GM19372 (cell line): ENCODE data around the gene VPS51.
A peak's percentile ranks its signal among the peaks of the same experiment; 100 is the strongest.
"Not testable (repeated sequence)": the region's sequence is repeated elsewhere in the genome, so short reads cannot be mapped to it uniquely, and the experiment has no call there.

Experiments
- ATAC-seq: cut with Tn5 transposase; IDR thresholded peaks from one replicate; pipeline ENCODE4 v1.9.1; 2021; ENCODE audit warnings: mild to moderate bottlenecking, low read depth, moderate library complexity; ENCODE audit not compliant: unreplicated experiment

Gene VPS51

DNA sequence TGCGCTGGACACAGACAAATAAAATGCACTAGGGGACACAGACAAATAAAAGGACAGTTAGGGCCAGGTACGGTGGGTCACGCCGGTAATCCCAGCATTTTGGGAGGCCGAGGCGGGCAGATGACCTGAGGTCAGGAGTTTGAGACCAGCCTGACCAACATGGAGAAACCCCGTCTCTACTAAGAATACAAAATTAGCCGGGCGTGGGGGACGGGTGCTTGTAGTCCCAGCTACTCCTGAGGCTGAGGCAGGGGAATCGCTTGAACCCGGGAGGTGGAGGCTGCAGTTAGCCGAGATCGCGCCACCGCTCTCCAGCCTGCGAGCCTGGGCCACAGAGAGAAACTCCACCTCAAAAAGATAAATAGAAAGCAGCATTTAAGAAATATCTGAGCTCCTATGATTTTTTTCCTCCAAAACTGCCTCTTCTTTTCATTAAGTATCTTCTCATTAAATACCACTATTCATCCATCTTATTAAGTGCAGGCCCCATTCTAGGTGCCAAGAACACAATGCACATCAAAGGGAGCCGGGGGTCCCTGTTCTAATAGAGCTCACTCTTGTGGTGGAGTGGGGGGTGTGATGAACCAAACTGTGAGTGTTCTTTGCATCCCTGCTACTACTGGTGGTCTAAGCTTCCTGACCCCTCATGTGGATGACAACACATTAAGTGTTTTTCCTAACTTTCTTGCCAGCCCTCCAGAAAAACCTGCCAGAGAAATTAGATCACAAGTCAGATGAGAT lies 22.3 kb downstream of the VPS51 start:
- ATAC-seq, result no peak

DNA sequence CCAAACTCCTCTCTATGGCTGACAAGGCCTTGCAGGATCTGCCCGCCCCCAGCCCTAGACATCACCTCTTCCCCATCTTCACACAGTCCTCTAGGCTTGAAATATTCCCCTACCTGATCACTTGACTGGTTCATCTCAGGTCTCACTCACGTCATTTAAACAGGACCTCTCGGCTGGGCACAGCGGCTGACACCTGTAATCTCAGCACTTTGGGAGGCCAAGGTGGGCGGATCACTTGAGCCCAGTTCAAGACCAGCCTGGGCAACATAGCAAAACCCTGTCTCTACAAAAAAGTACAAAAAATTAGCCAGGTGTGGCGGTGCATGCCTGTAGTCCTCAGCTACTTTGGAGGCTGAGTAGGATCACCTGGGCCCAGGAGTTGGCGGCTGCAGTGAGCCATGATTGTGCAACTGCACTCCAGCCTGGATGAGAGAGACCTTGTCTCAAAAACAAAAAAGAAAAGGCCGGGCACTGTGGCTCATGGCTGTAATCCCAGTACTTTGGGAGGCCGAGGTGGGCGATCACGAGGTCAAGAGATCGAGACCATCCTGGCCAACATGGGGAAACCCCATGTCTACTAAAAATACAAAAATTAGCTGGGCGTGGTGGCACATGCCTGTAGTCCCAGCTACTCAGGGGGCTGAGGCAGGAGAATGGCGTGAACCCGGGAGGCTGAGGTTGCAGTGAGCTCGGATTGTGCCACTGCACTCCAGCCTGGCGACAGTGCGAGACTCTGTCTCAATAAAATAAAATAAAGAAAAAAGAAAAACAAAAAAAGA lies 23.1 kb downstream of the VPS51 start:
- ATAC-seq, result not testable (repeated sequence)

DNA sequence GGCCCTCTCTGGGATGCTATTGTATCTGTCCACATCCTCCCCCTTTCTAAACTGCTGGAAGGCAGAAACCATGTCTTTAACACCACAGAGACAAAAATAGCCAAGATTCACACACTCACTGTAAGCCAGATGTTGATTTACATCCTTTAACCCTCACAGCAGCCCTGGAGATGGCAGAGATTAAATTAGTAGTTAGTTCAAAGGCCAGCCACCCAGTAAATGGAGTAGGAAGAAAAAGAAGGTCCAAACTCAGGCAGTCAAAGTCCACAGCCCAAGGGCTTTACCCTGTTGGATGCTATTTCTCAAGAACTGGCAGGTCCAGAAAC lies 23.6 kb downstream of the VPS51 start:
- no peak for ATAC-seq

DNA sequence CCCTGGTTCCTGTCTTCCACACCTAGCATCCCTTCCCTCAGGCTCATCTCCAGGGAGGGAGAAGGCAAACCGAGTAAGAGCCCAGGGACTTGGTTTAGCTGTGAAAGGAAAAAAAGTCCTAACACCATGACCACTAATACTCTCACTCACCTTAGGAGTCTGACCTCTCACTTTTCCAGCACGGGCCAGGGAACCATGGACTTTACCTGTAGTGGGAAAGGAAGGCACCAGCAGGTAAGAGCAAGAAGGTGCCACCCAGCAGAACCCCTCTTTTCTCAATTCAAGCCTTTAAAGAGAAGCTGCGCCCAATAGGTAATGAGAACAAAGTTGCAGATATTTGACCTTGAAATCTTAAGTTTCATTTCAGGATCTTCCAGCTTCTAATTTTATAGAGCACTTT lies 24.8 kb downstream of the VPS51 start:
- ATAC-seq, result no peak

DNA sequence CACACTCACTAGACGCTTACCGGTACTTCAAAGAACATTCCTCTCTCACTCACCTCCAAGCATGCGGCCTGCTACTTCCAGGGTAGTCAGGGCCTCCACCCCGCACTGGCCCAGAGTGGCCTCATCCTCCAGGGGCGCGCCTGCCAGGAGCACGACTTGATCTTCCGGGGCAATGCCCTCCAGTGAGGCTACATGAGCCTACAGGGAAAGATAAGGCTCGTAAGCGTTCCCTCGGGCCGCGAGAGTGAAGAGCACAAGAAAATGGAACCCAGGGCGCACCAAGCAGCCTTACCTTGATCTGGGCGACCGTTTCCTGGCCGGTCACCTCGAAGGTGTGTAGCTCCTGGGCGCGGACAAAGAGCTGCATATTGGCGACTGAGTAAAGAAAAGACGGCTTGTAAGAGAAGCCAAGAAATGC lies 25.4 kb downstream of the VPS51 start:
- no peak for ATAC-seq

DNA sequence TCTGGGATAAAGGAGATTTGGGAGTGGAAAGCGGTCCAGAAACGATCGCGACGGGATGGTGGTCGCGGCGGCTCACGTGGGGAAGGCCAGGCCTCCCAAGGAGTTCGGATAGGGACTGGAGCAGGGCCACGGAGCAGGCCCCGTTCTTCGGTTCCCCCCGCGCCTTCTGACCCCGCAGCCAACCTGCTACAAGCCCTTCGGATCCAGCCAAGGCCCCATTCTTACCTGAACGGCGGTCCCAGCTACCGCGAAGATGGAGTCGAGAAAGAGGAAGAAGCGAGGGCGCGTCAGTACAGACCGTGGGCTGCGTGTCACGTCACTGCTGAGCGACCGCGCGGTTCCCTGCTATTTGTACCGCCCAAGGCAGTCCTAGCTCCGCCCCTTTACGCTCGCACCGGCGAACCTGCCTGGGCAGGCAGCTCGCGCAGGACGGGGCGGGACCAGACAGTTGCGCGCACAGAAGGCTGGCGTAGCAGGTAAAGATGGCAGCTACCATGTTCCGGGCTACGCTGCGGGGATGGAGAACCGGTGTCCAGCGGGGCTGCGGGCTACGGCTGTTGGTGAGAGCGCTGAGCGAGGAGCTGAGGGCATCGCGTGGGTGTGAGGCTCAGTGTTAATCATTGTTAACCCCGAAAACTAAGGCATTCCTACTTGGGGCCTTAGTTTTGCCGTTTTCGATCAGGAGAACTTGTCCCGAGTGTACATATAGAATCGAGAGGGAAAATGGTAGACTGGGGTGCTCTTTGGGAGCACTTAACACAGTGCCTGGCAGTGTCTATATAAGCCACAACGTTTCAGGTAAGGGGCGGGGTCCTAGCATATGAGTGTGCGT lies 26.1 kb downstream of the VPS51 start, which contains the start of the genes FAU and MRPL49:
Gene FAU (minus strand): TSS at position 270 of the 832 bp plus-strand sequence. CDS start 321 bp downstream, outside the sequence.
Gene MRPL49 (plus strand): TSS at position 457 of the 832 bp plus-strand sequence. CDS start 26 bp downstream, at position 483.
- ATAC-seq, result peak; percentile 58

DNA sequence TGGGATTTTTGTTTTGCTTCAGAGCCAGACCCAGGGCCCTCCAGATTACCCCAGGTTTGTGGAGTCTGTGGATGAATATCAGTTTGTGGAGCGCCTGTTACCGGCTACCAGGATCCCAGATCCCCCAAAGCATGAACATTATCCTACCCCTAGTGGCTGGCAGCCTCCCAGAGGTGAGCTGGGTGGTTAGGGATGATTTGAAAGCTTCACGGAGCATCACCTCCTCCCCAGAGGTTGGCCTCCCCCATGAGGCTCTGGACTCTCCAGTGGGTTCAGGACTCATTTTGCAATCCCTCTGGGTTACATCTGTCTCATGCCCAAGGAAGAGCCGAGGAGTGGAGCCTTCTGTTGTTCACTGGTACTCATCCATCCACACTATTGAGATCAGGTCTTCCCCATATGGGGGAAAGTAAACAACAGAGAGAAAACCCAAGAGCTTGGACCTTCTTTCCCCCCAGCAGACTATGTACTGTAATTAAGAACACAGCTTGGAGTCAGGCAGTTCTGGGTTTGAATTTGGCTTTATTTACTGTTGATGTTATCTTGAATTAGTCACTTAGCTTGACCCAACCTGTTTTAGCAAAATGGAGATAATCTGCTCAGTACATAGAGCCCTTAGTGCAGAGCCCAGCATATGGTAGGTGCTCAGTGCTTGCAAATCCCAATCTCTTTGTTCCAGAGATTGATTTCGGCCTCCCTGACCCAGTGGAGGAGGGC lies 28.6 kb downstream of the VPS51 start:
- no peak for ATAC-seq

DNA sequence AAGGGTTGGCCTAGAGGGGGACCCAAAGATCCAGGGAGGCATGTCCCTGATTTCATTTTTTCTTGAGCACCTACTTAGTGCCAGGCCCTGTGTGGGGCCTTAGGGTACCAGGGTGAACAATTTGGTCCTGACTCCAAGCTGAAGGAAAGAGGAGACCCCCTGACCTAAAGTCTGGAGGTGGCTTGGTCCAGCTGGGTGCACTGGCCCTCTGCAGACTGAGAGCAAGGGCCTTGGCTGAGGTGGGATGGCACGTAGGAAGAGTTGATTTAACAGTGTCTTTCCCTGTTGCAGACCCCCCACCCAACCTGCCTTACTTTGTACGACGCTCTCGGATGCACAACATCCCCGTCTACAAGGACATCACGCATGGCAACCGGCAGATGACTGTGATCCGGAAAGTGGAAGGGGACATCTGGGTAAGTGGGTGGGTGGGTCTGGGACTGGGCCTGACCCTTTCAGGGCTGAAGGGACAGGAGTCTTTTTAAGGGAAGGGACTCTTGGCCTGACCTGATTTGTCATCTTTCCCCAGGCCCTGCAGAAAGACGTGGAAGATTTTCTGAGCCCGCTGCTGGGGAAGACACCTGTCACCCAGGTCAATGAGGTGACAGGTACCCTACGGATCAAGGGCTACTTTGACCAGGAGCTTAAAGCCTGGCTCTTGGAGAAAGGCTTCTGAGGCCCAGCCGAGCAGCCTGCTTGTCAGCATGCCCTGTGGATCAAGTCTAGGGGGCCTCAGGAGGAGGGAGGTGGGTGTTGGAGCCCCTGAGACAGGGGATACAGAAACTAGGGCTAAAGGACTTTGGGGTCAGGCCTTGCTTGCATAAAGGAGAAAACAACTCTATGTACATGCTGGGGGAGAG lies 29.4 kb downstream of the VPS51 start:
- no peak for ATAC-seq

DNA sequence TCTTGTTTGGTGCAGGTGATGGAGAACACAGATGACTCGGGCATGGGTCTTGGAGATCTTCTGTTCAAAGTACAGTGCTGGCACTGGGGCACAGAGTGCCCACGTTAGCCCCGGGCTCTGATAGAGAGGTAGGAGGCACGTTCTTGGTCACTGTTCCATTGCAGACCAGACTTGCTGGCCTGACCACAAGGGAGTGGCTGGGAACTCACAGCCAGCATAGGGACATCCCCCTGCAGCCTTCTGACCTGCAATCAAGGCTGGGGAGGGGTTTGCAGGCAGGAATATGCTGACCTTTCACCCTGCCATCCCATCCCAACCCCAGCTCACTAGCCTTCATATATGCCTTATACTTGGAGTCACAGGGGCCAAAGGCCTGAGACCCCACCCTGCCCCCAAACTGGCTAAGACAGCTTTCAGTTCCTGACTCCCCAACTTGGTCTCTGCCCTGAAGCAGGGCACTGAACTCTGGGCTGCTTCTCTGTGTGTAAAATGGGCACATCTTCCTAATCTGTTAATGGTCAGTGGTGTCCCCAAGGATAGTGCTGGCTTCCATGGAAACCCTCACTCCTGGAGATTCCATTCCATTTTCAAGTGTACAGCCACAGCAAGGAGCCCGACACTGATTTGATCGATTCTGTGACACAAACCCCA lies 30.7 kb downstream of the VPS51 start:
- no peak for ATAC-seq

DNA sequence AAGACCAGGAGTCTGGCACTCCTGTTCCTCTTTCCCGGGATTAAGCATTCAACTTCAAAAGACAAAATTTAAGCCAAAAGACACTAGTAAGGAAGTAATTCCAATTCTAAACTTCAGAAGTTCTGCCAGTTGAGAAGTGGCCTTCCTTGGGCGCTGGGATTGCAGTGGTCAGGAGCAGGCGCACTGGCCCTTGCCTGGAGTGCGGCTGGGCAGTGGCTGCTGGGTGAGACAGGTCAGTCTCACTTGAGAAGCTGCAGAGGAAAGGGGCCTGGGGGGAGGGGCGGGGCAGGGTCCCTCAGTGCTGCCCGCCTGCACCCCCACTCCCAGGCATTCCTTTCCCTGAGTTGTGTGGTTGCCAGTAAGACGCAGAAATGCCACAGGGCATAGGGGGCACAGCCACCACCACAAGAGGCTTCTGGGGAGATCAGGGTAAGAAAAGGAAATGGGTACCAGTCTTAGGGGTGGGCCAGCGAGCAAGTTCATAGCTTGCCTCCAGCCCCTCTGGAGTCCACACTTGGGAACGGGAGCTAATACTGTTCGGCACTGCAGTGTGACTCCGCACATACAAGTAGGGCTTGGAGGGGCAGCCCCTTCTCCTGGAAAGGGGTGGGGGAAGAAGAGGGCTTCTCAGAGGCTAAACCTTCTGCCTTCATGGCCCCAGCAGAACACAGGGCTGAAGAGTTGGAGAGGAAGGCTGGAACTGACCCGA lies 31.6 kb downstream of the VPS51 start:
- no peak for ATAC-seq

DNA sequence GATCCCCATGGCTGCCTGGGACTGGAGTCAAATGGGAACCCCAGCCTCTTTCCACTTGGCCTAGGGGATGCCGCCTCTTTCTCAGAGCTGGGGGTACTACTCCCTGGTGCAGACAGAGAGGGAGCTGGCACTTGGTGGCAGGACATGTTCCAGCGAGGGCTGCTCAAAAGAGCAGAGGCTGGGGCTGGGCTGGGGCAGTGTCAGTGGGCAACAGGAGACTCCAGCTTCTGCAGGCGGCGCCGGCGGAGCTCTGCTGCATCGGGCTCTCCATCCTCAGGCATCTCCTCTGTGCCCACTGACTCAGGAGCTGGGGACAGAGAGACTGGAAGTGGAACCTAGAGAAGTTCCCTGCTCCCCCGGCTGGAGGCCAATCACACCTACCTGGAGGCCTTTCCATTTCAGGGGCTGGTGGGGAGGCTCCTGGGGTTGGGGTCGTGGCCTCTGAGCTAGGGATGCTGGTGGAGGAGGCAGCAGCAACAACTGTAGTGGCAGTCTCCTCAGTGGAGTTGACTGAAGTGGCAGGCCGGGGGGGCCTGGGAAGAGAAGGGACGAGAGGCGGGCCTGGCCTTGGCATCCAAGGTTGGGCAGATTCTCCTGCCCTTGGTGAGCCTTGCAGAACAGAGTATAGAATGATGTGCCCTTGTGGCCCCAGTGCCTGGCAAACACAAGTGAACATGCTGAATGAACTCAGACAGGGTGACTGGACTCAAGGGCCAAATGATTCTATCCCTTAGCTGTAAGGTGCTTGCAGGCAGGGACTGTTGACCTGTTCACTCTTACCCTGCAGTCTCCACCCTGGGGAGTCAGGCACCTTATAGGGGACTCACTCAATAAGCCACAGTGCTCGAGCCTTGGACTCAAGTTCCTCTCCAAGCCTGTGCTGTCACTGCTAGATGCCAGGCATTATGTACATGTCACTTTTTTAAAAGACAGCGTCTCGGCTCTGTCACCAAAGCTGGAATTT lies 32.5 kb downstream of the VPS51 start:
- no peak for ATAC-seq

DNA sequence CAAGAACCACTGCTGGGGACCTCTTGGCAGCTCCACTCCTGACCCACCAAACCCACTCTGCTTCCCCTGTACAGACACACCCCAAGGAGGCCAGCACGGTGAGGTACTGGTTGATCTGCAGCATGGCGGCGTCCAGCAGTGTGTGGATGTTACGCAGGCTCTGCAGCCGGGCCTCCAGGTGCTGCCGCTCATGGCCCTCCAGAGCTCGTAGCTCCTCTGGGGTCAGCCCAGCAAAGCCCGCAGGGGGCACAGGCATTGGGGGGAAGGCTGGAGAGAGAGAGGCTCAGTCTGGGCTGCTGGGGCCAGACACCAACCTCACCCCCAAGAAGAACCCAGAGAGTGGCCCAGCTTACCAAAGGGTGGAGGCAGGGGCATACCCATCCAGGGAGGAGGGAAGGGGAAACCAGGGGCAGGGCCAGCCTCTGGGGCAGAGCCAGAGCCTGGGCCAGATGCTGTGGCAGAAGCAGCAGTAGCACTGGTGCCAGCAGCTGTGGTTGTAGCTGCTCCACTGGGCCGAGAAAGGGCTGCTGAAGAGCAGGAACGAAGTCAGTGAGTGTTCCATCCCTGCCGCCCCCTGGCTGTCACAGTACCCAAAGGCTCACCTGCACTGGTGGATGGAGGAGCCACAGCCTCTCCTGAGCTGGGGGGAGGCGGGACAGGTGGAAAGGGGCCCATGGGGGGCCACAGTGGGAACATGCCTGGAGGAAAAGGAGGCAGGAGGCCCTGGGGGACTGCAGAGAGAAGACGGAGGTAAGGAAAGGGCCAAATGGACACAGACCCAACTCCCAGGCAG lies 33.8 kb downstream of the VPS51 start:
- no peak for ATAC-seq

DNA sequence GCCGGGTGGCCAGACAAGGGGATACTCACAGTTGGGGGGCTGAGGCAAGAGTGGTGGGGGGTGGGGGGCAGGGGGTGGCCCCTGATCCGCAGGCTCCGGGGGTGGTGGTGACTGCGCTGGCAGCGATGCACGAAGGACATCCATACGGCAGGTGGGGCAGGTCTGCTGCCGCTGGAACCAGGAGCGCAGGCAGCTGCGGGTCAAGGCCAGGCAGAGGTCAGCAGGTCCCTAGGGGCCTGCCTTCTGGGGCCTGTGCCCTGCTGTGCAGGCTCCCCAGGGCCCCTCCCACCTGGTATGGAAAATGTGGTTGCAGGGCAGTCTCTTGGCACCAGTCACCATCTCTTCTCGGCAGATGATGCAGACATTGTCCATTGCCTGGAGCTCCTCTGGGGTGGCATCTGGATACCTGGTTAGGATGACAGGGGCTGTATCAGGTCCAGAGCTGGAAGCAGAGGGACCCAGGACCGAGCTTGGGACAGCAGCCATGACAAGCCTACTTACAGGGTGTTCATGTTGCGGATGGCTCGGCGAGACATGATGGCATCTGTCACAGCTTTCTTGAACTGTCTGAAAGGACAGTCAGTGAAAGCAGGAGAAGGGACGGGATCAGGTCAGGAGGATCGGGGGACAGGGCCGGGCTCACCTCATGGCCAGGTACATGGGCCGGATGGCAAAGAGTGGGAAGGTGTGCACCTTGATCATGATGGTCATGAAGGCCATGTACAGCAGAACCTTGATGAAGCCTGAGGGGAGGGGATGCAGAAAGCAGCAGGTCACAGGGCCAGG lies 34.8 kb downstream of the VPS51 start:
- no peak for ATAC-seq

DNA sequence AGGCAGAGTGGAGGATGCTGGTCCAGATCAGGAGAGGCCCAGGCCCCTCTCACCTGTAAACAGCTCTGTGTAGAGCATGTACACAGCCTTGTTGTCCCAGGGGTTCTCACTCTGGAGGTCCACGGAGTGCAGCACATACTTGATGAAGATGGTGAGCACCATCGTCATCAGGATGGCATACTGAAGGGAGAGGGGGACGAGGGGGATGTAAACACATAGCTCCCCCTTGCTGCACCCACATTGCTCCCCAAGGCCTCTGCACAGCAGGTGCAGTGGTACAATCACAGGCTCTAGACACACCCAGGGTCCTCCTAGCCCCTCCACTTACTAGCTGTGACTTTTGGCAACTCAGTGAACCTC lies 35.4 kb downstream of the VPS51 start:
- ATAC-seq, result no peak

DNA sequence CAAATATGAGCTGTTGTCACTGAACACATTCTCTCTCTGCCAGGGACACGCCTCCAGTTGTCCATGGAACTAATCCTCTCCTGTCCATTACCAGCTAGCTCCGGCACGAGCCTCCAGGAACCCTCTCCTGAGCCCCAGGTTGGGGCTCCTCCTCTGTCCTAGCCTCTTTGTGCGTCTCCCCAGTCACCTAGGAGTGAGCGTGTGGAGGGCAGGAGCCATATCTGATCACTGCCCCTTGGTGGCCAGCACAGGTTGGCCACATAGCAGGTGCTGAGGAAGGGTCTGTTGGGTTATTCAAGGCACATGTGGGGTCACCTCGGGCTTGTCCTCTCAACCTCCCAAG lies 35.9 kb downstream of the VPS51 start:
- ATAC-seq, result no peak
